Stimulated activated CD8-positive, alpha-beta memory T cell treated with anti-CD3 and anti-CD28 coated beads, Interleukin-4, amount 100 ng/mL, for 24 hours (primary cell): ENCODE data around the gene CAPZA2.
"Not testable (repeated sequence)": the region's sequence is repeated elsewhere in the genome, so short reads cannot be mapped to it uniquely, and the experiment has no call there.

Experiments used
- DNase-seq: peaks from one replicate; pipeline ENCODE4 v3.0.0-alpha.2; 2020; ENCODE audit warnings: low read depth

The CAPZA2 gene

GRCh38 chr7:116920359-116920758, 58.0 kb downstream of the CAPZA2 start:
- DNase-seq = no peak

- no peak for DNase-seq
Measured at GRCh38 chr7:116922545-116922944, 60.2 kb downstream of the CAPZA2 start.

GRCh38 chr7:116924741-116925140, 62.4 kb downstream of the CAPZA2 start:
- no peak for DNase-seq

- no peak for DNase-seq
Measured at GRCh38 chr7:116929021-116929420, 66.6 kb downstream of the CAPZA2 start.

GRCh38 chr7:116929914-116930913, 67.8 kb downstream of the CAPZA2 start:
- peak; percentile 55 for DNase-seq

GRCh38 chr7:116932566-116932965, 70.2 kb downstream of the CAPZA2 start:
- DNase-seq = no peak

- DNase-seq = no peak
Measured at GRCh38 chr7:116933465-116933864, 71.1 kb downstream of the CAPZA2 start.

GRCh38 chr7:116934580-116934979, 72.2 kb downstream of the CAPZA2 start:
- no peak for DNase-seq

GRCh38 chr7:116936844-116937243, 74.5 kb downstream of the CAPZA2 start:
- DNase-seq = not testable (repeated sequence)

GRCh38 chr7:116938678-116939077, 76.3 kb downstream of the CAPZA2 start:
- no peak for DNase-seq

GRCh38 chr7:116940689-116941370, 78.4 kb downstream of the CAPZA2 start:
- no peak for DNase-seq

- DNase-seq = no peak
Measured at GRCh38 chr7:116942504-116942903, 80.1 kb downstream of the CAPZA2 start.

GRCh38 chr7:116948934-116949333, 86.5 kb downstream of the CAPZA2 start:
- no peak for DNase-seq

- DNase-seq = no peak
Measured at GRCh38 chr7:116949941-116950801, 87.8 kb downstream of the CAPZA2 start.

- no peak for DNase-seq
Measured at GRCh38 chr7:116950889-116951351, 88.5 kb downstream of the CAPZA2 start.

- no peak for DNase-seq
Measured at GRCh38 chr7:116951366-116952292, 89.2 kb downstream of the CAPZA2 start.

- DNase-seq = no peak
Measured at GRCh38 chr7:116952635-116953371, 90.4 kb downstream of the CAPZA2 start.

GRCh38 chr7:116953372-116953905, 91.1 kb downstream of the CAPZA2 start, which contains the start of gene ST7:
Gene ST7 (plus strand): TSS chr7:116953501. CDS start chr7:116953541, 40 bp downstream.
- DNase-seq = peak; percentile 47
